Fibroblast of the aortic adventitia (primary cell): ENCODE measurements around the gene MRPL28. TPM values are rescaled to one million over a fixed set of nuclear protein-coding genes. Genes with fewer than 3 reads are reported as not detected.
"Not testable (repeated sequence)": the region's sequence is repeated elsewhere in the genome, so short reads cannot be mapped to it uniquely, and the experiment has no call there.

Experiments used
- DNase-seq: peaks from one replicate; pipeline ENCODE4 v3.0.0-alpha.2; 2010; ENCODE audit warnings: low read depth
- H3K4me3 ChIP-seq: 2 replicates; pipeline ENCODE4 v1.5.1; 2011; ENCODE audit warnings: low read depth, mild to moderate bottlenecking, control low read depth, low read length, moderate library complexity
- CTCF ChIP-seq: IDR thresholded peaks from 2 replicates; pipeline ENCODE4 v1.5.1; 2011; ENCODE audit warnings: mild to moderate bottlenecking, low read length, control low read depth, inconsistent platforms; ENCODE audit not compliant: insufficient read depth
- total RNA-seq: library from RNA; depleted of rRNA; stranded (reverse); fragments of >200 nt; gene quantifications from 2 replicates; pipeline ENCODE4 v1.2.3, GENCODE V29; 2012; ENCODE audit warnings: low replicate concordance

Gene MRPL28
- total RNA-seq, 1 donor = 49.3 TPM

- TF ChIP-seq CTCF = no peak
- peak; percentile 49 for DNase-seq
- H3K4me3 ChIP-seq = no peak overlapping the region
These were observed 36.8 kb downstream of the MRPL28 start for GRCh38 chr16:333406-334094.

- H3K4me3 ChIP-seq = not testable (repeated sequence)
These were observed 39.0 kb downstream of the MRPL28 start for GRCh38 chr16:331181-331814.

GRCh38 chr16:330741-331140, 39.6 kb downstream of the MRPL28 start:
- no peak for TF ChIP-seq CTCF
- no peak overlapping the region for H3K4me3 ChIP-seq
- no peak for DNase-seq

More at GRCh38 chr16:331181-331814, 39.0 kb downstream of the MRPL28 start:
- DNase-seq = peak; percentile 30

- DNase-seq = no peak
- no peak for TF ChIP-seq CTCF
These were observed 44.8 kb downstream of the MRPL28 start for GRCh38 chr16:325375-326145.

GRCh38 chr16:324451-325334, 45.6 kb downstream of the MRPL28 start:
- no peak overlapping the region for H3K4me3 ChIP-seq
- no peak for TF ChIP-seq CTCF
- no peak for DNase-seq

More at GRCh38 chr16:325375-326145, 44.8 kb downstream of the MRPL28 start:
- no peak overlapping the region for H3K4me3 ChIP-seq

GRCh38 chr16:324201-324450, 46.2 kb downstream of the MRPL28 start:
- no peak overlapping the region for H3K4me3 ChIP-seq
- TF ChIP-seq CTCF = no peak
- DNase-seq = no peak
